ENCODE data around the gene GATAD2A.

Gene GATAD2A

GRCh38 chr19:19543101-19543500, 137.6 kb downstream of the GATAD2A start:
- TF ChIP-seq CTCF (IDR thresholded peaks at IDR 0.05; ENCODE audit: unreplicated experiment in 3 of 3), result no peak
- H3K4me3 Mint-ChIP-seq, result no peak overlapping the region
- H3K9me3 Mint-ChIP-seq, result no peaks in the 10 kb centered on the region
- H3K4me1 Mint-ChIP-seq, result peaks cover 7% of the 10 kb centered on the region
- H3K36me3 Mint-ChIP-seq (ENCODE audit: low read depth), result no peaks in the 10 kb centered on the region
- H3K27ac Mint-ChIP-seq, result no peak overlapping the region
- peaks cover 9% of the 10 kb centered on the region for H3K27me3 Mint-ChIP-seq (ENCODE audit: low read depth)

- Mint-ChIP-seq H3K4me3 (no peak overlapping the region), H3K9me3 (no peaks in the 10 kb centered on the region), H3K4me1 (peaks cover 5% of the 10 kb centered on the region), H3K27me3 (ENCODE audit: low read depth) (peaks cover 7% of the 10 kb centered on the region), H3K36me3 (ENCODE audit: low read depth) (no peaks in the 10 kb centered on the region), H3K27ac (no peak overlapping the region)
- no peak for TF ChIP-seq CTCF (IDR thresholded peaks at IDR 0.05; ENCODE audit: unreplicated experiment in 3 of 3)
These were observed 138.2 kb downstream of the GATAD2A start for GRCh38 chr19:19543640-19544039.

GRCh38 chr19:19544257-19544953, 138.9 kb downstream of the GATAD2A start:
- Mint-ChIP-seq H3K36me3 (ENCODE audit: low read depth) (no peaks in the 10 kb centered on the region), H3K27me3 (ENCODE audit: low read depth) (no peaks in the 10 kb centered on the region), H3K9me3 (no peaks in the 10 kb centered on the region), H3K27ac (no peak overlapping the region), H3K4me3 (no peak overlapping the region), H3K4me1 (peaks cover 6% of the 10 kb centered on the region)
- no peak for TF ChIP-seq CTCF (IDR thresholded peaks at IDR 0.05; ENCODE audit: unreplicated experiment in 3 of 3)

GRCh38 chr19:19544954-19545591, 139.6 kb downstream of the GATAD2A start:
- Mint-ChIP-seq H3K27ac (no peak overlapping the region), H3K9me3 (no peaks in the 10 kb centered on the region), H3K4me1 (peaks cover 9% of the 10 kb centered on the region), H3K4me3 (no peak overlapping the region), H3K36me3 (ENCODE audit: low read depth) (no peaks in the 10 kb centered on the region), H3K27me3 (ENCODE audit: low read depth) (peaks cover 4% of the 10 kb centered on the region)
- no peak for TF ChIP-seq CTCF (IDR thresholded peaks at IDR 0.05; ENCODE audit: unreplicated experiment in 3 of 3)

GRCh38 chr19:19545707-19546106, 140.2 kb downstream of the GATAD2A start:
- Mint-ChIP-seq H3K4me1 (peaks cover 11% of the 10 kb centered on the region), H3K27ac (no peak overlapping the region), H3K4me3 (no peak overlapping the region), H3K36me3 (ENCODE audit: low read depth) (no peaks in the 10 kb centered on the region), H3K27me3 (ENCODE audit: low read depth) (peaks cover 5% of the 10 kb centered on the region), H3K9me3 (no peaks in the 10 kb centered on the region)
- TF ChIP-seq CTCF (IDR thresholded peaks at IDR 0.05; ENCODE audit: unreplicated experiment in 3 of 3), result no peak

- no peaks in the 10 kb centered on the region for H3K36me3 Mint-ChIP-seq (ENCODE audit: low read depth)
- peaks cover 5% of the 10 kb centered on the region for H3K27me3 Mint-ChIP-seq (ENCODE audit: low read depth)
- no peak overlapping the region for H3K27ac Mint-ChIP-seq
- peaks cover 16% of the 10 kb centered on the region for H3K4me1 Mint-ChIP-seq
- TF ChIP-seq CTCF (IDR thresholded peaks at IDR 0.05; ENCODE audit: unreplicated experiment in 3 of 3), result no peak
- H3K4me3 Mint-ChIP-seq, result no peak overlapping the region
- H3K9me3 Mint-ChIP-seq, result no peaks in the 10 kb centered on the region
These were observed 141.3 kb downstream of the GATAD2A start for GRCh38 chr19:19546751-19547162.
